Spinal cord (tissue), 10 donors: Measurements from ENCODE around the gene GMPS. TPM values are rescaled to one million over a fixed set of nuclear protein-coding genes. Genes with fewer than 3 reads are reported as not detected.
A peak's percentile ranks its signal among the peaks of the same experiment; 100 is the strongest.

Experiments used
- DNase-seq, 6 donors: peaks; one replicate each; pipeline versions ENCODE4 v3.0.0 to v3.0.0-alpha.2; 2013 to 2015; ENCODE audit warnings: low spot score in 6 of 6, low read depth in 4 of 6
- H3K27ac ChIP-seq: one replicate; pipeline ENCODE4 v1.5.1; 2013; ENCODE audit warnings: low read depth, low read length, control low read depth
- H3K27me3 ChIP-seq: one replicate; pipeline ENCODE4 v1.6.1; 2013; ENCODE audit warnings: low read length; ENCODE audit not compliant: control insufficient read depth, insufficient read depth
- H3K36me3 ChIP-seq: one replicate; pipeline ENCODE4 v1.6.1; 2013; ENCODE audit warnings: low read length; ENCODE audit not compliant: control insufficient read depth, insufficient read depth
- H3K4me1 ChIP-seq: one replicate; pipeline ENCODE4 v1.6.1; 2013; ENCODE audit warnings: low read length; ENCODE audit not compliant: control insufficient read depth, insufficient read depth
- H3K4me3 ChIP-seq: one replicate; pipeline ENCODE4 v1.5.1; 2013; ENCODE audit warnings: low read depth, low read length, control low read depth
- H3K9me3 ChIP-seq: one replicate; pipeline ENCODE4 v1.6.1; 2013; ENCODE audit warnings: low read length; ENCODE audit not compliant: control insufficient read depth, insufficient read depth
- WGBS: methylation state at CpG from one replicate; pipeline ENCODE4 v1.1.5; 2013; ENCODE audit warnings: missing lambda C conversion rate; ENCODE audit not compliant: insufficient coverage; 5-methylcytosine and 5-hydroxymethylcytosine counted together
- polyA plus RNA-seq, 2 donors: library from polyadenylated mRNA; unstranded; fragments of 120-200 nt; gene quantifications; one replicate each; pipeline ENCODE4 v1.2.1, GENCODE V29; 2013; ENCODE audit not compliant: insufficient read length in 2 of 2
- total RNA-seq, 2 donors: library from RNA; depleted of rRNA in 1 of 2; stranded (reverse); fragments of 120-200 nt in 1 of 2; fragments of >200 nt in 1 of 2; gene quantifications; one replicate each; pipeline versions ENCODE4 v1.2.3 to v1.2.4, GENCODE V29; 2013 to 2014
- donor health status: healthy.

The GMPS gene
- total and polyA plus RNA-seq, 4 donors = 27.2 to 41.1 (median 34.4) TPM

GRCh38 chr3:155979746-155980145, 109.3 kb downstream of the GMPS start:
- Histone ChIP-seq H3K36me3 (no peaks in the 10 kb centered on the region), H3K4me3 (no peak overlapping the region), H3K4me1 (no peaks in the 10 kb centered on the region), H3K27me3 (no peaks in the 10 kb centered on the region), H3K27ac (no peak overlapping the region), H3K9me3 (no peaks in the 10 kb centered on the region)
- no peak for DNase-seq
- 100% methylated on average over 1 of the region's 3 CpGs for WGBS

- Histone ChIP-seq H3K27ac (no peak overlapping the region), H3K9me3 (no peaks in the 10 kb centered on the region), H3K4me1 (no peaks in the 10 kb centered on the region), H3K36me3 (no peaks in the 10 kb centered on the region), H3K27me3 (no peaks in the 10 kb centered on the region), H3K4me3 (no peak overlapping the region)
- DNase-seq = no peak
- WGBS = no CpG with 5 or more reads among the region's 3 CpGs
Observed at GRCh38 chr3:155981669-155982068, 111.2 kb downstream of the GMPS start.

GRCh38 chr3:155983834-155984474, 113.5 kb downstream of the GMPS start:
- Histone ChIP-seq H3K9me3 (no peaks in the 10 kb centered on the region), H3K36me3 (no peaks in the 10 kb centered on the region), H3K4me3 (no peak overlapping the region), H3K27me3 (no peaks in the 10 kb centered on the region), H3K27ac (no peak overlapping the region), H3K4me1 (no peaks in the 10 kb centered on the region)
- 88% methylated on average over 1 of the region's 1 CpG for WGBS
- DNase-seq = no peak

- H3K27ac ChIP-seq = no peak overlapping the region
- DNase-seq = no peak
- H3K9me3 ChIP-seq = no peaks in the 10 kb centered on the region
- H3K36me3 ChIP-seq = no peaks in the 10 kb centered on the region
- H3K4me3 ChIP-seq = no peak overlapping the region
- 100% methylated on average over 5 of the region's 6 CpGs for WGBS
- H3K4me1 ChIP-seq = no peaks in the 10 kb centered on the region
- no peaks in the 10 kb centered on the region for H3K27me3 ChIP-seq
Observed at GRCh38 chr3:155984791-155985417, 114.5 kb downstream of the GMPS start.

- no peak overlapping the region for H3K27ac ChIP-seq
- no peaks in the 10 kb centered on the region for H3K36me3 ChIP-seq
- H3K9me3 ChIP-seq = no peaks in the 10 kb centered on the region
- no peaks in the 10 kb centered on the region for H3K27me3 ChIP-seq
- DNase-seq = no peak
- H3K4me1 ChIP-seq = no peaks in the 10 kb centered on the region
- H3K4me3 ChIP-seq = no peak overlapping the region
Observed at GRCh38 chr3:155989536-155989935, 119.1 kb downstream of the GMPS start.

- Histone ChIP-seq H3K4me3 (no peak overlapping the region), H3K27me3 (no peaks in the 10 kb centered on the region), H3K36me3 (no peaks in the 10 kb centered on the region), H3K4me1 (no peaks in the 10 kb centered on the region), H3K9me3 (no peaks in the 10 kb centered on the region), H3K27ac (no peak overlapping the region)
- 25% methylated on average over 1 of the region's 4 CpGs for WGBS
- DNase-seq = peak in 3 of 6 donors; percentile 37 to 81 (median 64)
Observed at GRCh38 chr3:155991212-155991611, 120.8 kb downstream of the GMPS start.

GRCh38 chr3:155991847-155992246, 121.4 kb downstream of the GMPS start:
- no peak overlapping the region for H3K27ac ChIP-seq
- H3K4me1 ChIP-seq = no peaks in the 10 kb centered on the region
- H3K4me3 ChIP-seq = no peak overlapping the region
- H3K27me3 ChIP-seq = no peaks in the 10 kb centered on the region
- no peaks in the 10 kb centered on the region for H3K9me3 ChIP-seq
- 100% methylated on average over 1 of the region's 1 CpG for WGBS
- H3K36me3 ChIP-seq = no peaks in the 10 kb centered on the region
- DNase-seq = no peak

Other genes starting within 250 kb of the GMPS start
- gene PLCH1, start 125.6 kb upstream of the GMPS start, total RNA-seq = 10 to 100 TPM; 10.2 to 20.6 TPM
- gene PLCH1, start 125.6 kb upstream of the GMPS start, polyA plus RNA-seq = 10 to 100 TPM; 12.1 to 13.7 TPM
- 10 to 100 TPM in 1 of 2 donors, 1 to 10 TPM in 1; 6.4 to 12.1 TPM for gene C3orf33, start 64.4 kb upstream of the GMPS start, total RNA-seq
- 10 to 100 TPM in 1 of 2 donors, 1 to 10 TPM in 1; 9.7 to 10.5 TPM for gene C3orf33, start 64.4 kb upstream of the GMPS start, polyA plus RNA-seq
- 10 to 100 TPM; 36.6 to 38.3 TPM for gene SLC33A1, start 16.2 kb upstream of the GMPS start, total RNA-seq
- 10 to 100 TPM; 17.2 TPM for gene SLC33A1, start 16.2 kb upstream of the GMPS start, polyA plus RNA-seq
- 10 to 100 TPM; 10.1 to 27.5 TPM for gene KCNAB1, start 249.9 kb downstream of the GMPS start, total RNA-seq
- 10 to 100 TPM; 20.3 to 24.8 TPM for gene KCNAB1, start 249.9 kb downstream of the GMPS start, polyA plus RNA-seq